HG03060 (cell line): Measurements from ENCODE around the gene MAP2.

Experiments
- ATAC-seq: cut with Tn5 transposase; IDR thresholded peaks from one replicate; pipeline ENCODE4 v1.9.1; 2021; ENCODE audit warnings: low read depth, moderate number of reproducible peaks; ENCODE audit not compliant: unreplicated experiment

MAP2 gene

DNA sequence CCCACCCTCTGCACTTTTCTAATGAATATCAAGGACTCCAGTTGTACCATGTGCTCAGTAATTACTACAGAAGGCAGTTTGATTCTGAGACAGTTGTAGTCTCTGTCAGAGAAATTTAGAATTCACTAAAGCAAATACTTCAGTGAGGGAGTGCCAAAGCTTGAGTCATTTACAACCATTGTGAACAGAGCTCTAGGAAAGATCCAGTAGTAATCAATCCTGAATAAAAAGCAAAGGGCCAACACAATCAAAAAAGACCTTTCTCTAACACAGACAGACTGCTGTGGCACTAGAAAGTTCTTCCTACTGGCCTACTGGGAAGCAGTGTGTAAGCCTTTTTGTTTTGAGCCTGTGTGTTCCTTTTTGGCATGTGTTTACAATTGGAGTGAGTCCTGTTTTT is 212.2 kb downstream of the MAP2 start:
- no peak for ATAC-seq

DNA sequence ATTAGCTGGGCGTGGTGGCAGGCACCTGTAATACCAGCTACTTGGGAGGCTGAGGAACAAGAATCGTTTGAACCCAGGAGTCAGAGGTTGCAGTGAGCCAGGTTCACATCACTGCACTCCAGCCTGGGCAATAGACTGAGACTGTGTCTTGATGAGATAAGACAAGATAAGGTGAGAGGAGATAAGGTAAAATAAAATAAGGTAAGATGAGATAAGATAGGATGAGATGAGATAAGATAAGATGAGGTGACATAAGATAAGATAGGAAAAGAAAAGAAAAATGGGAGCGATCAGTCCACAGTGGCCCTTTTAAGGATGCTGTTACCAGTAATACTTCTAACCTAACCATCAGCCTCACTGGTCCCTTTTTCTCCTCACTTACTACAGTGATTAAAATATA is 213.4 kb downstream of the MAP2 start:
- no peak for ATAC-seq

DNA sequence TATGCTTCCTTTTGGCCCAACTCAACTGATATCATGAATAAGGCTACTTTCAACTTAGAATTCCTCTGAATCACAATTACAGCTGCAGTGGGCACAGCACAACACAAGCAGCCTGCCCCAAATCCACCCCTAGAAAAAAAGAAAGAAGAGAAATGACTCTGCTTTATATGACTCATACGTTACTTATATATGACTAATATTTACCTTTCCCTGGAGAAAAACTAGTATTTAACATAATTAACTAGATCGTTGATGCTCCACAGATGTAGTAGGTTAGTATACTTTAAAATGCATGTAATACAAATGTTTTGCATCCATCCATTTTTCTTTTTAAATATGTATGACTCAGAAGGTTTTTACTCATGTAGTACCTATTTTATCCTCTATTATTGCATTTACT is 214.5 kb downstream of the MAP2 start:
- no peak for ATAC-seq

DNA sequence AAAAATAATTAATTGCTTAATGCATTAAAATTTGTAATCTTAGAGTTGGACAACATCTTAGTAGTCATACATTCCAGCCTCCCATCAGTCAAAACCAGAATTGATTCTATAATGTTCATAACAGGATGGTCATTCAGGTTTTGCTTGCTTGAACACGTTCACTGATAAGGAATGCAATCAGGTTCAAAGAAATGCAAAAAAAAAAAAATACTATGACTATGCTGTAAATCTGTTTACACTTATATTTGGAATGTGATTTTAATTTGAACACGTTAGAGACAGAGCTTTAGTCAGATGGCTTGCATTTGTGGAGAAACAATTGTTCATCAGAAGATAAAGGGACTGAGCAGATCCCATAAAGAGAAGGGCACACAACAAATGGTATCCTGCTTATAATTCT is 216.5 kb downstream of the MAP2 start:
- no peak for ATAC-seq

DNA sequence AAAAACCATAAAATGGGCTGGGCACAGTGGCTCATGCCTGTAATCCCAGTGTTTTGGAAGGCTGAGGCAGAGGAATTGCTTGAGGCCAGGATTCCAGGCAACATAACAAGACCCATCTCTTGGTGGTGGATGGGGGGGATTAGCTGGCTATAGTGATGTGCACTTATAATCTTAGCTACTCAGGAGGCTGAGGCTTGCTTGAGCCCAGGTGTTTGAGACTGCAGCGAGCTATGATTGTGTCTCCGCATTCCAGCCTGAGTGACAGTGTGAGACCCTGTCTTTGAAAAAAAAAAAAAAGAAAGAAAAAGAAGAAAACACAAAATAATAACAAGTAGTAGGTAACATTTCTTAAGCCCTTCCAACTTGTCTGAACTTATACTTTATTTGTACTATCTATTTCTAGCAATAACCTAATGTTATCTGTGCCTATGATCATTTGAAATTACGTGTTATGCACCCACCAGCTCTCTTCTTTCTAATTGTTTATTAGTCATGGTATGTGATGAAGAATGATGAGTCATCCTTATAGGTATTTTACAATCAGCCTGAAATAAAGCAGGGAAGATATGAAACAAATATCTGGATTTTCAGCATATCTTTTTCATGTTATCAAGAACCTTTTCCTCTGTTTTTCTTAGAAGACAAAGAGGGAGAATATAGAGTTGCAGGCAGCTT is 218.4 kb downstream of the MAP2 start:
- no peak for ATAC-seq

DNA sequence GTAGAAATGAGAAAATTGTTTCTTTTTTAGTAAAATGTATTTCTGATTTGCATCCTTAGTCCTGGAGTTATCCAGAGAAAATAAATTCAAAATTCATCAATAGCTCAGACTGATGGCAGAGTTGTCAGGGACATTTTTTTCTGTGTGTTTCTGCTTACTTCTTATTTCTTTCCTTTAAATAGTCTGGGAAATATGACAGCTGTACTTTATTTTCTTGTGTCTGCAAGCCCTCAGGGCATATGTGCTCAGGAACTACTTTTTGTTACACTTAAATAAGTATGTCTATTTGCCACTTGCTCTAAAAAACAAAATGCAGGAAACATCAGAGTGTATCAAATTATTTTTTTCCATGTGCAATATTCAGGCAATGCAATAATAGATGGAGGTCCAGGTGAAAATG is 221.0 kb downstream of the MAP2 start:
- no peak for ATAC-seq

DNA sequence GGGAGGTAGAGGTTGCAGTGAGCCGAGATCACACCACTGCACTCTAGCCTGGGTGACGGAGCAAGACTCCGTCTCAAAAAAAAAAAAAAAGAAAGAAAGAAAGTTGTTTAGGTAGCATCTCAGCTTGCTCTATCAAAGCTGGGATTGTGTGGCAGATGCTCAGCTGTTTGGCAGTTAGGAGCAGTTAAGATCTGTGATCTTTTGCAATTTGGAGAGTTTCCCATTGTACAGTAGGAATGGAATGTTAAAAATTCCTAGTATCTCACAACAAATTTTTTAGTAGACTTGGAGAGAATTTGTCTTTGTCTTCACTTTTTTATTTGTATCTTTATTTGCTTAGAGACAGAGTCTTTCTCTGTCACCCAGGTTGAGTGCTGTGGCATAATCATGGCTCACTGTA is 224.9 kb downstream of the MAP2 start:
- no peak for ATAC-seq

DNA sequence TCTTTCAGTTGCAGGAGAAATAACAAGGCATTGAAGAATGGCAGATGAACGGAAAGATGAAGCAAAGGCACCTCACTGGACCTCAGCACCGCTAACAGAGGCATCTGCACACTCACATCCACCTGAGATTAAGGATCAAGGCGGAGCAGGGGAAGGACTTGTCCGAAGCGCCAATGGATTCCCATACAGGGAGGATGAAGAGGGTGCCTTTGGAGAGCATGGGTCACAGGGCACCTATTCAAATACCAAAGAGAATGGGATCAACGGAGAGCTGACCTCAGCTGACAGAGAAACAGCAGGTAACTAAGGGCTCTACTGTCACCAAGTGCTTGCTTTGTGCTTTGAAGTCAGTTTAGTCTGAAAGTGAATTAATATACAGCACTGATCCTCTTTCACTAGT is 229.3 kb downstream of the MAP2 start:
- ATAC-seq, result no peak

DNA sequence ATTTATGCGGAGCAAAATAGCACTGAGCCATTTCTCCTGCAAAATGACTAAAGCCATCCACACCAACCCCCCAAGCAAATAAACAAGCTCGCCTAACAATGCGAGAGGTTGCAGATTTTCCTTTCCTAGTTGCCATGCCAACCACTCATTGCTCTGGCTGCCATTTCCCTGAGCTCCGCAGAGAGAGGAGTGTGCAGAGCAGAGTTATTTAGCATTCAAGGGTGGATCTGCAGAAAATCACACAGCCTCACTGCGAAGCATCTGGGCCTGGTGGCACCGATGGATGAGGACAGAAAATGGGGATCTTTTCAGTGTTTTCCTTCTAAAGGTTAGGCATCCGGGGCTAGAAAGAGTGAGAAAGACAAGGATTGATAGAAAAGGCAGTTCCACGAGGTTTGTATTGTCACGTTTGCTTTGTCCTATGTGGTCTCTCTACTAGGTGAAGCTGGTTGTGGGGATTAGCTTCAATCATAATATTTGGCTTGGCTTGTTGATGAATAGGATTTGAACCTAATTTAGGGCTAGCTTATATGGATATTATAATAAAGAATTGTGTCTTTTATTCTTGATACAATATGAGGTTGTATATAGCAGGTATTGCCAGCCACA is 237.5 kb downstream of the MAP2 start:
- ATAC-seq, result no peak

DNA sequence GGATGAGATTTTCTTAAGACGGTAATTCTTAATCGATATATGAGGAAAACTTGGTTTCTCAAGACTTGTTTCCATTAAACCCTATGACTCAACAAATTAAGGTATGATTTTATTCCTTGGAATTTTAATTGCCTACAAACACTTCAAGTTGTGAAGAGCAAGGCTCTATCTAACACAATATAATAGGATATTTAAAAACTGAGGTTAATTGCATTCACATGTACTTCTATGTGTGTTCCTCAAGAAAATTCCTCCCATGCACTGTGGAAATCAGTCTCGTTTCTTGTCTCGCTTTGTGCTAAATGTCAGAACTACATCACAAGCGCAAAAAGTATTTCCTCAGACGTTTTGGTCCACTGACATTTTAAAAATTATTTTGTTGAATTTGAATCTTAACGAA is 238.2 kb downstream of the MAP2 start:
- no peak for ATAC-seq

DNA sequence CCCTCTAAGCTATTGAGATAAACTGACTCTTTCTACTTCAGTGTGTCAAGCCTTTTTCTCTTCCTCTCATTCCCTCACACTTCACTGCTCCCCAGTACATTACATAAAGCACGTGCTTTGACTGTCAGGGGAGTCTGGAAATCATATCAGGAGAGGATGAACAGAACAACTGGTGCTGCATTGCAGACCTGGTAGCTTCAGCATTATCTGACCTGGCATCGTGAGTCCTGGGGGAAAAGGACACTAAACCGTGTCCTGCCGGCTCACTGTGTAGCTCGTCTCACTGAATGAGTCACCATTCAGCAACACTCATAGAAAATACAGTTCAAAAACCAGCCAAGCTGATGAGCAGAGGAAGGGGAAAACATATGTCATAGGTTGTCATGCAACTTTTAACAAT is 239.3 kb downstream of the MAP2 start:
- no peak for ATAC-seq

DNA sequence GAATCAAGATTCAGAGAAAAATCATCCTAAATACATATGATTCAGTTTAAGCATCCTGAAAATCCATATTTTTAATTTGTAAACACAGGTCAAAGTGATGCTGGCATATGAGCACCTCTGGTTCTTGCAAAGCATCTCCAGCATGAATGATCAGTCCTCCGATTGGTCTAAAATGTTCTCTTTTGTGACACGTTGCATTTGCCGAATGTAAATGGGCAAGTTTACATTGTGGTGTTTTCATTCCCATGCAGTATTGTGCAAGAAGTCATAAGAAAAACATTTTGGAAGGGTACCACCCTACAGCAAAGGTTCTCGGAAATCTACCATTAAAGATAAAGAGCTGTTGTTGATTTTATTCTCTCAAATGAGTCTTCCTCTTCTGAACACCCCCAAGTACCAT is 239.8 kb downstream of the MAP2 start:
- ATAC-seq, result no peak

DNA sequence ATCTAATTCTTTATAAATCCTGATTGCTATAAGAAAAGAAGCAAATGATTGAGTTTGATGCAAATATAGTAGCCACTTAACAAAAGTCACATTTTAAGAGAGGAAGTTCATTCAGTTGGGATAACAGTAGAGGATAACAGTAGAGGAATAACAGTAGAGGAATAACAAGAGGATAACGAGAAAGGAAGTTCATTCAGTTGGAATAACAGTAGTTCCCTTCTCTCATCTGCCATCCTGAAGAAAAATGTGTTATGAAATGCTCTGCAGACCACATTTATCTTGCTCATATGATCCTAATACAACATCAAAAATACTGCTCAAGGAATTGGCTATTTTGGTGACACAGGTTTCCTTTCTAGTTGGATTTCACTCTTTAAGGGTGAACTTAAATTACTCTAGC is 242.4 kb downstream of the MAP2 start:
- no peak for ATAC-seq

DNA sequence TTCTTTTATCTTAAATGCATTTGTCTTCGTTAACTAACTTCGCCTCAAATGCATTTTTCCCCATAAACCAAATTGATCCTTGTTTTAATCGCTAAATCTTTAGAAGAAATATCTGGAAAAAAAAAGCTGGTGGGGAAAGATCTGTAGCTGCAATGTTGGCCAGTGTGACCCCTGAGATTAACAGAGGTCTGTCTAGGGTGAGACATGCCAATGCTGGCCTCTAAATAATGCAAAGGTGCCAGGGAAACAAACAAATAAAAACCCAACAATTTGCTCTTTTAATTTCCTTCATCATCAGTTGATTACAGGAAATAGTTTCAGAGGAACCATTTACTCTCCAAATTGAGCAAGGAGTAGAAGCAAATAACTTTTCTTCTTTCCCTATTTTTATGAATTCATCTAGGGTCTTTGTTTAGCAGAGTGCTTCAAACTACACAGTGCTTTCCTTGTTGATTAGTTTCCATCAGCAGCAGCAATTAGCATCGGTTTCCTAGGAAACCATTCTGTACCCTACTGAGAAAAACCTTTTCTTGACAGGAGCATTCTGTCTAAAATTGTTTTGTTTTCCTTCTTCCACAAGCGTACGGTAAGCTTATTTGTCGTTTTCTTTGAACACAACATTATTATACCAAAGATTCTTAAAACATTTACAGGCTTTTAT is 247.3 kb downstream of the MAP2 start:
- no peak for ATAC-seq

DNA sequence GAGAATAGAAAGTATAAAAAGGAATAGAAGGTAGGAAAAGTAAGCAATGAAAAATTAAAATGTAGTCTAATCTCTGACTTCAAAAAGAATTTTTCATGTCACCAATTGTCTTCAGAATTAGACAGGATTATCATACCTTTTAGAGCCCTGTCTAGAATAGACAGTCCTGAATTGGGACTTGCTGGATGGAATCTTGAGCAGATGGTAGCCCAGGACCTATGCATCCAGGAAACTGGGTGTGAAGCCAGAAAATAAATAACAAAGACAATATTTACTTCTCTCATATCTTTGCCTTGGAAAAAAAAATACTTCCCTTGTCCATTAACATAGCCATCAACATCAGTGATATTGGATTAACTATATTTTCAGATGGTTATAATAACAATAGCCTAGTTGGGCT is 250.0 kb downstream of the MAP2 start:
- ATAC-seq, result no peak

DNA sequence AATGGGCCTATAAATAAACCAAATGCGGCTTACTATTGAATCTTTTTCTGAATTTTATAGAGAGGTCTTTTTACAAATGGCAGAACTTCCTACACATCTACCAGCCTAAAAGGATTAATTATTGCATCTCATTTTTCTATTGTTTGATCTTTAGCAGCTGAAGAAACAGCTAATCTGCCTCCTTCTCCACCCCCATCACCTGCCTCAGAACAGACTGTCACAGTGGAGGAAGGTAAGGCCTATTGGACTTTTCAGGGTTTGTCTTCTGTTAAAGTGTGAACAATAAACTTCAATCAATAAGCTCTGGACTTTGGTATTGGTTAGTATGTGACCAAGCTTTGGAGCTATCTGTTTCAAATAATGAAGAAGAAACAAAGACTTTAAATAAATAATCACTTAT is 256.7 kb downstream of the MAP2 start:
- ATAC-seq, result no peak

DNA sequence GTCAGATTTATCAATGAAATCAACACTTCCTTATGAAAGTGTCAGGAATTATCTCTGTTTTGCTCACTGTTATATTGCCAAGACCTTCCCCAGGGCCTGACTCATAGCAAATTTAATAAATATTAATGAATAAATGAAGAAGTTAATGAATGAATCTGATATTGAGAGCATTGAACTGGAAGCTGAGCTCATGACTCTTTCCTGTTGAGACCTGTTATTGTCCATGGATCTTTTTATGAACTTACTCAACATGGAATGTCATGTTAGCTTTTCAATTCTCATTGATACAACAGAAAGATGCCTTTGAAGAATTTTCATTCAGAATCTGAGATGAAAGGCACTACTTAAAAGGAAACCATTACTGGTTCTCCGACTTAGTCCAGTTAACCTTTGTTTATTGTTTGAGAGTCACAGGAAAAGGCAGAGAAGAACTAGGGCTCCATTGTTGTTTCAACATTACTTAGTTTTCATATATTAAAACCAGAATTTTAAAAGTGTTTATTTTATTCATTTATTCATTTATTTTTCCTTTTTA is 257.4 kb downstream of the MAP2 start:
- ATAC-seq, result no peak

DNA sequence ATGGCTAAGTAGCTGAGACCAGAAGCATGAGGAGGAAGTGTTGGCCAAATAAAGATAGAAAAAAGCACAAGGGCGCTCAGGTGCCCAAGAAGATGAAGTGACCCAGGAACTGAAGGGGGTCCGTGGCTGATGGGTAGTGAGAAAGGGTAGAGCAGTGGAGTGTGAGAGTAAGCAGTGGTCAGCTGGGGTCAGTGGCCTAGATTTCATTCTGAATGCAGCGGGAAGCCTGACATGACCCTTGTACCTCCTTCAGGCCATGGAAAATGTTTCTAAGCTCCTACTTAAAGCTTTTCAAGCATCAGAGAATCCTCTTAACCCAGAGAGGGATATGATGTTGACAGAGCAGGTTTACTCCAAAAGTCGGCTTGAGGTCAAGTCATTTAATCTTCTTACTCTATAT is 258.8 kb downstream of the MAP2 start:
- ATAC-seq, result no peak

DNA sequence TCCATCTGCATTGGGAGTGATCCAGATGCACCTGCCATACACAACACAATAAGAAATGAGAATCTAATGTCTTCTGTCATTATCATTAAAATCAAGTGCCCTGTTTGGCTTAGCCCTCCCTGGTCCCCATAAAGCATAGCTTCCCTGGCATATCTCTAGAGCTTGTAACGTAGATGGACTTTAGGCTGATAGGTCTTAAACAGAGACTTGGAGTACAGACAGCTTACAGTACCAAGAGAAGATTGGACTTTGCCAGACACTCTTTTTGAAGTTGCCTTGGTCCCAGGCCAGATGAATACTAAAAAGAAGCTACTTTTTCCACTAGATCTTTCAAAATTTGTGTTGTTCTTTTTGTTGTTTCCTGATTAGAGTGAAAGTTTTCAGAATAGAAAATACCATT is 261.5 kb downstream of the MAP2 start:
- ATAC-seq, result no peak

DNA sequence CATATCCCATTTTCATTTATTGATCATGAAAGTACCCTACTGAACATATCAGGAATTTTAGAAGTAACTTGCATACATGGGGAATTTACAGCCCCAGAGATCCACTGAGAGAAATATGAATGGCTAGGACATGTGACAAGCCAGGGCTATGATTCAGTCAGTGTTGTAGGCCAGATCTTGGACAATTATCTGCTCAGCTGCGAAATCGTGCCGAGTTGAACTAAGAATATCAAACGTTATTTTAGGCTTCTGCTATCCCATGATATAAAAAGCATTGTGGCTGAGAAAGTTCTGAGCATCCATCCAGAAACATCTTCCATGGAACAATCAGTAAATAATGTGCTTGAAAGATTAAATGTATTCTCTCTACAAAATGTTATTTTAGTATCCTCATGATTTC is 262.1 kb downstream of the MAP2 start:
- ATAC-seq, result no peak

DNA sequence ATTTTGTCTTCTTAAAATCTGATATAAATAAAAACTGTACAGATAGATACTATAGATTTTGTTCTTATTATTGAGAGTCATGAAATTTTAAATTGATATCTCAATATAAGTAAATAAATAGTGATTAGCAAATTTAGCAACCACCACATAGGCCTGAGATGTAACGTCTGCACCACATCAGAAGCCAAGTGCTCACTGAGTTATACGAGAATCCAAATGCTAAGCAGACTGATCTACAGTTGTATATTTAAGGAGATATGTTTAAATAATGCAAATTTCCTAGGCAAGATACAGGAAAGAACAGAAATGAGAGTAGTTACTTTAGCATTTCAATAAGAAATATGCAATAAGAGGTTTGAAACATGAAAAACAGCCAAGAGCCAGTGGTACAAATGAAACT is 262.6 kb downstream of the MAP2 start:
- no peak for ATAC-seq
